Fibroblast of lung (primary cell): ENCODE results near the gene ZNF710. TPM values are rescaled to one million over a fixed set of nuclear protein-coding genes. Genes with fewer than 3 reads are reported as not detected.
A peak's percentile ranks its signal among the peaks of the same experiment; 100 is the strongest.

Experiments used
- DNase-seq, 2 donors: peaks; one replicate each; pipeline versions ENCODE4 v3.0.0 to v3.0.0-alpha.2; 2010; ENCODE audit warnings: low read depth in 2 of 2
- H2AFZ ChIP-seq: 2 replicates; pipeline ENCODE4 v1.5.1; 2012; ENCODE audit warnings: low read length, control low read depth, inconsistent platforms
- H3K27ac ChIP-seq: 2 replicates; pipeline ENCODE4 v1.5.1; 2011; ENCODE audit warnings: low read length, control low read depth; ENCODE audit not compliant: insufficient read depth
- H3K27me3 ChIP-seq: 2 replicates; pipeline ENCODE4 v1.5.1; 2011; ENCODE audit warnings: mild to moderate bottlenecking, low read length; ENCODE audit not compliant: control insufficient read depth, insufficient read depth
- H3K36me3 ChIP-seq: 2 replicates; pipeline ENCODE4 v1.5.1; 2011; ENCODE audit warnings: low read length; ENCODE audit not compliant: control insufficient read depth, insufficient read depth
- H3K4me1 ChIP-seq: 2 replicates; pipeline ENCODE4 v1.5.1; 2011; ENCODE audit warnings: low read length; ENCODE audit not compliant: control insufficient read depth, insufficient read depth; ENCODE audit errors: extremely low read depth
- H3K4me2 ChIP-seq: 2 replicates; pipeline ENCODE4 v1.5.1; 2011; ENCODE audit warnings: low read length, control low read depth; ENCODE audit not compliant: insufficient read depth; ENCODE audit errors: extremely low read depth
- H3K4me3 ChIP-seq, 4 experiments: fragments of 200-600 bp in 1 of 4; sonication (generic) in 1 of 4; replicated peaks in 1 of 4; 2 replicates each; pipeline ENCODE4 v1.5.1; 2011 to 2016; ENCODE audit warnings: low read length in 4 of 4, low read depth in 3 of 4, mild to moderate bottlenecking in 3 of 4, control low read depth in 2 of 4, inconsistent platforms in 1 of 4, mixed read lengths in 1 of 4; ENCODE audit not compliant: insufficient read depth in 1 of 4; ENCODE audit errors: control extremely low read depth in 1 of 4
- H3K79me2 ChIP-seq: 2 replicates; pipeline ENCODE4 v1.5.1; 2012; ENCODE audit warnings: mild to moderate bottlenecking, low read length, inconsistent platforms; ENCODE audit not compliant: control insufficient read depth, insufficient read depth
- H3K9ac ChIP-seq: 2 replicates; pipeline ENCODE4 v1.5.1; 2011; ENCODE audit warnings: mild to moderate bottlenecking, low read length, control low read depth; ENCODE audit not compliant: insufficient read depth
- H3K9me3 ChIP-seq: 2 replicates; pipeline ENCODE4 v1.5.1; 2012; ENCODE audit warnings: low read depth, low read length; ENCODE audit not compliant: control insufficient read depth, insufficient read depth
- H4K20me1 ChIP-seq: 2 replicates; pipeline ENCODE4 v1.5.1; 2011; ENCODE audit warnings: low read length; ENCODE audit not compliant: control insufficient read depth, insufficient read depth; ENCODE audit errors: extremely low read depth
- EZH2 ChIP-seq: IDR thresholded peaks from 2 replicates; pipeline ENCODE4 v1.5.1; 2012; ENCODE audit warnings: low read length, control low read depth, mild to moderate bottlenecking; ENCODE audit errors: missing control alignments
- polyA plus RNA-seq, 2 donors: library from polyadenylated mRNA; depleted of rRNA in 1 of 2; stranded (reverse) in 1 of 2; unstranded in 1 of 2; fragments of >200 nt; gene quantifications; 2 replicates each; pipeline ENCODE4 v1.2.1, GENCODE V29; 2011 to 2012; ENCODE audit warnings: missing spikeins in 1 of 2
- total RNA-seq: library from RNA; depleted of rRNA; stranded (reverse); fragments of >200 nt; gene quantifications from 2 replicates; pipeline ENCODE4 v1.2.1, GENCODE V29; 2014
- TF ChIP-seq, protein P1 (sequence below), 2 donors: IDR thresholded peaks in 1 of 2; conservative IDR thresholded peaks in 1 of 2; 1 replicate in 1 of 2; 2 replicates in 1 of 2; pipeline ENCODE4 v1.5.1; 2011 to 2012; ENCODE audit warnings: low read length in 2 of 2, control low read depth in 1 of 2, inconsistent platforms in 1 of 2, low read depth in 1 of 2, mild to moderate bottlenecking in 1 of 2

ZNF710 gene
- total and polyA plus RNA-seq, 2 donors (not counting 1 experiment from before 2014, with no cell fraction given): 2.1 to 9.4 TPM

DNA sequence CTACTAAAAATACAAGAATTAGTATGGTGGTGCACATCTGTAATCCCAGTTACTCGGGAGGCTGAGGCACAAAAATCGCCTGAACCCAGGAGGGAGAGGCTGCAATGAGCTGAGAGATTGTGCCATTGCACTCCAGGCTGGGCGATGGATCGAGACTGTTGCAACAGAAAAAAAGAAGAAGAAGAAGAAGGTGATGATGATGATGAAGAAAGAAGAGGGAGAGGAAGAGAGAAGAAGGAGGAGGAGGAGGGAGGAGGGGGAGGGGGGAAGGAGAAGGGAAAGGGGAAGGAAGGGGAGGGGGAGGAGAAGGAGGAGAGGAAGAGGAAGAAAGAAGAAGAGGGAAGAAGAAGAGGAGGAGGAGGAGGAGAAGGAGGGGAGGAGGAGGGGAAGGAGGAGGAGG is 33.2 kb upstream of the ZNF710 start:
- Histone ChIP-seq H2AFZ (no peak overlapping the region), H4K20me1 (no peaks in the 10 kb centered on the region), H3K4me1 (no peaks in the 10 kb centered on the region), H3K9me3 (no peaks in the 10 kb centered on the region), H3K4me2 (no peak overlapping the region), H3K79me2 (no peaks in the 10 kb centered on the region), H3K27ac (no peak overlapping the region), H3K36me3 (no peaks in the 10 kb centered on the region), H3K4me3 (no peak overlapping the region), H3K9ac (no peak overlapping the region), H3K27me3 (no peaks in the 10 kb centered on the region)
- DNase-seq: no peak
- TF ChIP-seq EZH2: no peak
- TF ChIP-seq, protein P1, sequence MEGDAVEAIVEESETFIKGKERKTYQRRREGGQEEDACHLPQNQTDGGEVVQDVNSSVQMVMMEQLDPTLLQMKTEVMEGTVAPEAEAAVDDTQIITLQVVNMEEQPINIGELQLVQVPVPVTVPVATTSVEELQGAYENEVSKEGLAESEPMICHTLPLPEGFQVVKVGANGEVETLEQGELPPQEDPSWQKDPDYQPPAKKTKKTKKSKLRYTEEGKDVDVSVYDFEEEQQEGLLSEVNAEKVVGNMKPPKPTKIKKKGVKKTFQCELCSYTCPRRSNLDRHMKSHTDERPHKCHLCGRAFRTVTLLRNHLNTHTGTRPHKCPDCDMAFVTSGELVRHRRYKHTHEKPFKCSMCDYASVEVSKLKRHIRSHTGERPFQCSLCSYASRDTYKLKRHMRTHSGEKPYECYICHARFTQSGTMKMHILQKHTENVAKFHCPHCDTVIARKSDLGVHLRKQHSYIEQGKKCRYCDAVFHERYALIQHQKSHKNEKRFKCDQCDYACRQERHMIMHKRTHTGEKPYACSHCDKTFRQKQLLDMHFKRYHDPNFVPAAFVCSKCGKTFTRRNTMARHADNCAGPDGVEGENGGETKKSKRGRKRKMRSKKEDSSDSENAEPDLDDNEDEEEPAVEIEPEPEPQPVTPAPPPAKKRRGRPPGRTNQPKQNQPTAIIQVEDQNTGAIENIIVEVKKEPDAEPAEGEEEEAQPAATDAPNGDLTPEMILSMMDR (conservative IDR thresholded peaks at IDR 0.05 in 1 of 2, IDR thresholded peaks at IDR 0.05 in 1 of 2; ENCODE audit: low read depth in 1 of 2, low read length in 2 of 2): no peak

DNA sequence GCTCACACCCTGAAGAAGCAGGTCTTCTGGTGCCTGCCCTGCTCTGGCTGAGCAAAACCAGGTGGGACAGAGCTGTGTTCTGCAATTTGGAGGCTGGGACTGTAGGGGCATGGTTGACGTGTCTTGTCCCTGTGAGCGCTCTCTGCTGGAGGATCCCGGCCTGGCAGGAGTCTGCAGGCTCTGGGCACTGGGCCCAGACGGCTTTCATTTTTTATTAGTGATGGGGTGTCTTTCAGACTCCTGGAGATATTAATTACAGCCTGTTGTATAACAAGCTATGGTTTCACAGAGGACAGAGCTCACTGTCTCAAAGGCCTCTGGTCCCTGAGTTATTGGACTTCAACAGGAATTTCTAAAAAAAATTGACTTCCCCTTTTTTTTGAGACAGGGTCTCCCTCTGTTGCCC is 29.5 kb upstream of the ZNF710 start:
- no peaks in the 10 kb centered on the region for H4K20me1 ChIP-seq
- H3K9ac ChIP-seq: no peak overlapping the region
- H3K4me1 ChIP-seq: no peaks in the 10 kb centered on the region
- no peaks in the 10 kb centered on the region for H3K79me2 ChIP-seq
- no peaks in the 10 kb centered on the region for H3K27me3 ChIP-seq
- DNase-seq: peak; percentile 35 to 54
- TF ChIP-seq, protein P1 (conservative IDR thresholded peaks at IDR 0.05 in 1 of 2, IDR thresholded peaks at IDR 0.05 in 1 of 2; ENCODE audit: low read depth in 1 of 2, low read length in 2 of 2): peak; percentile 63 to 66
- no peak for TF ChIP-seq EZH2
- no peak overlapping the region for H3K4me3 ChIP-seq
- H3K4me2 ChIP-seq: no peak overlapping the region
- no peak overlapping the region for H3K27ac ChIP-seq
- no peaks in the 10 kb centered on the region for H3K36me3 ChIP-seq
- H2AFZ ChIP-seq: no peak overlapping the region
- H3K9me3 ChIP-seq: no peaks in the 10 kb centered on the region

DNA sequence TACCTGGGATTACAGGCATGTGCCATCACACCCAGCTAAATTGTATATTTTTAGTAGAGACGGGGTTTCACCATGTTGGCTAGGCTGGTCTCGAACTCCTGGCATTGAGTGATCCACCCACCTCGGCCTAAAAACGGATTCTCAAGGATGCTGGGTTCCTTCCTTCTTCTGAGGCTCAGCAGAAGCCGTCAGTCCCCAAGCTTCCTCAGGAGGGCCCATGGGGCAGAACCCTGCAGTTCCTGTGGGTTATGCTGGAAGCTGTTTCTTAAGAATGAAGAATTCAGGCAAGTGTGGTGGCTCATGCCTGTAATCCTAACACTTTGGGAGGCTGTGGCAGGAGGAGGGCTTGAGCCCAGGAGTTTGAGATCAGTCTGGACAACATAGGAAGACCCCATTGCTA is 29.0 kb upstream of the ZNF710 start:
- H2AFZ ChIP-seq: no peak overlapping the region
- no peak for DNase-seq
- H3K9me3 ChIP-seq: no peaks in the 10 kb centered on the region
- no peaks in the 10 kb centered on the region for H3K27me3 ChIP-seq
- no peaks in the 10 kb centered on the region for H4K20me1 ChIP-seq
- H3K36me3 ChIP-seq: no peaks in the 10 kb centered on the region
- H3K4me2 ChIP-seq: no peak overlapping the region
- H3K9ac ChIP-seq: no peak overlapping the region
- H3K79me2 ChIP-seq: no peaks in the 10 kb centered on the region
- no peak overlapping the region for H3K4me3 ChIP-seq
- TF ChIP-seq EZH2: no peak
- TF ChIP-seq, protein P1 (conservative IDR thresholded peaks at IDR 0.05 in 1 of 2, IDR thresholded peaks at IDR 0.05 in 1 of 2; ENCODE audit: low read depth in 1 of 2, low read length in 2 of 2): no peak
- H3K27ac ChIP-seq: no peak overlapping the region
- no peaks in the 10 kb centered on the region for H3K4me1 ChIP-seq
